ENCODE data around the gene TIGD3.

DNA sequence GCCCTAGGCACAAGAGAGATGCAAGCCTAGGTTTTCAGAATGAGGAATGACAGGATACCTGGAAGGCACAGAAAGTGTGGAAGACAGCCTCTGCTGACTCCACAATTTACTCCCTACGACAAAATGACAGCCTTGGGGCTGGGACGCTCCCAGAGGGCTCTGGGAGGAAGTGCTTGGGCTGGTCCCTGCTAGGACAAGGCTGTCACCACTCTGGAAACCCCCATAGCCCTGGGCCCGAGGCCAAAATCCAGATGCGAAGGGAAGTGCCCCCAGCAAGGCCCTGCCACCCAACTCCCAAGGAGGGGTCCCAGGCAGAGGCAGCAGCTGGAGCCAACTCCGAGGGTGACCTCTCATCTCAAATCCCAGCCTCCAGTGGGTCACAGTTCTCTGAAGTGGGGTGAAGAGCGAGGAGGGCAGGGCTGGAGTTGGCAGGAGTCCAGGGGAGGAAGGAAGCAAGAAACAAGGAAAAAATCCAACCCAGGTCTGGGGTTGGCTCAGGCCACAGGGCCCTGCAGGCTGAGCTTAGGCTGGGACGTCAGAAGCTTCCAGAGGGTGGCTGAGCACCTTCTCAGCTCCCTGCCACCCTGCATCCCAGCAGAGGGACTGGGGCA is 46.2 kb upstream of the TIGD3 start:
- TF ChIP-seq POLR2AphosphoS5 (IDR thresholded peaks at IDR 0.05; ENCODE audit: low read depth, low read length): no peak
- no peak for TF ChIP-seq TAF1 (IDR thresholded peaks at IDR 0.05; ENCODE audit: borderline replicate concordance, insufficient read depth, low read length)
- TF ChIP-seq, protein P1, sequence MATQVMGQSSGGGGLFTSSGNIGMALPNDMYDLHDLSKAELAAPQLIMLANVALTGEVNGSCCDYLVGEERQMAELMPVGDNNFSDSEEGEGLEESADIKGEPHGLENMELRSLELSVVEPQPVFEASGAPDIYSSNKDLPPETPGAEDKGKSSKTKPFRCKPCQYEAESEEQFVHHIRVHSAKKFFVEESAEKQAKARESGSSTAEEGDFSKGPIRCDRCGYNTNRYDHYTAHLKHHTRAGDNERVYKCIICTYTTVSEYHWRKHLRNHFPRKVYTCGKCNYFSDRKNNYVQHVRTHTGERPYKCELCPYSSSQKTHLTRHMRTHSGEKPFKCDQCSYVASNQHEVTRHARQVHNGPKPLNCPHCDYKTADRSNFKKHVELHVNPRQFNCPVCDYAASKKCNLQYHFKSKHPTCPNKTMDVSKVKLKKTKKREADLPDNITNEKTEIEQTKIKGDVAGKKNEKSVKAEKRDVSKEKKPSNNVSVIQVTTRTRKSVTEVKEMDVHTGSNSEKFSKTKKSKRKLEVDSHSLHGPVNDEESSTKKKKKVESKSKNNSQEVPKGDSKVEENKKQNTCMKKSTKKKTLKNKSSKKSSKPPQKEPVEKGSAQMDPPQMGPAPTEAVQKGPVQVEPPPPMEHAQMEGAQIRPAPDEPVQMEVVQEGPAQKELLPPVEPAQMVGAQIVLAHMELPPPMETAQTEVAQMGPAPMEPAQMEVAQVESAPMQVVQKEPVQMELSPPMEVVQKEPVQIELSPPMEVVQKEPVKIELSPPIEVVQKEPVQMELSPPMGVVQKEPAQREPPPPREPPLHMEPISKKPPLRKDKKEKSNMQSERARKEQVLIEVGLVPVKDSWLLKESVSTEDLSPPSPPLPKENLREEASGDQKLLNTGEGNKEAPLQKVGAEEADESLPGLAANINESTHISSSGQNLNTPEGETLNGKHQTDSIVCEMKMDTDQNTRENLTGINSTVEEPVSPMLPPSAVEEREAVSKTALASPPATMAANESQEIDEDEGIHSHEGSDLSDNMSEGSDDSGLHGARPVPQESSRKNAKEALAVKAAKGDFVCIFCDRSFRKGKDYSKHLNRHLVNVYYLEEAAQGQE (IDR thresholded peaks at IDR 0.05; ENCODE audit: insufficient read depth in 1 of 2, low read depth in 2 of 2, low read length in 2 of 2): no peak
- no peak for TF ChIP-seq SIN3A (IDR thresholded peaks at IDR 0.05; ENCODE audit: borderline replicate concordance, insufficient read depth, low read length)
- TF ChIP-seq FOXP2 (optimal IDR thresholded peaks at IDR 0.05; ENCODE audit: borderline replicate concordance, extremely low read depth, extremely low read length, insufficient read depth): no peak

All from PFSK-1 (cell line).